A673 (cell line): ENCODE measurements around the gene ZPR1. TPM values are rescaled to one million over a fixed set of nuclear protein-coding genes. Genes with fewer than 3 reads are reported as not detected.

ENCODE experiments used
- BruUV-seq: library from RNA; stranded (reverse); fragments of 400-500 nt; replicated peaks from 2 replicates; lab custom pipeline; 2021; lab: Mats Ljungman, UMichigan
- CTCF ChIA-PET: fragments of 300-600 bp; sonication (Branson Sonifier 250); formaldehyde crosslinking; loops from one replicate; lab custom pipeline; 2022; ENCODE audit warnings: antibody characterized with exemption; lab: Charles Lee
- POLR2A ChIA-PET: fragments of 300-600 bp; sonication (Branson Sonifier 250); formaldehyde crosslinking; loops from one replicate; lab custom pipeline; 2022; ENCODE audit warnings: antibody characterized with exemption; ENCODE audit not compliant: low non-redundant PET; lab: Charles Lee
- DNase-seq: peaks from one replicate; pipeline ENCODE4 v3.0.0-alpha.2; 2015; ENCODE audit warnings: low spot score
- H3K27ac ChIP-seq: fragments of 200-600 bp; sonication (generic); 2 replicates; pipeline ENCODE4 v1.5.1; 2016; ENCODE audit warnings: mixed run types, low read depth, mild to moderate bottlenecking, mixed read lengths, antibody characterized with exemption, low read length; ENCODE audit not compliant: poor library complexity, severe bottlenecking
- H3K27me3 ChIP-seq: fragments of 200-600 bp; sonication (generic); replicated peaks from 2 replicates; pipeline ENCODE4 v1.6.1; 2017; ENCODE audit warnings: mixed run types, low read depth, mild to moderate bottlenecking, mixed read lengths, antibody characterized with exemption, low read length; ENCODE audit not compliant: insufficient read depth, poor library complexity
- H3K36me3 ChIP-seq: fragments of 200-600 bp; sonication (generic); 2 replicates; pipeline ENCODE4 v1.6.1; 2016; ENCODE audit warnings: mixed run types, mild to moderate bottlenecking, mixed read lengths, antibody characterized with exemption, low read length; ENCODE audit not compliant: insufficient read depth, poor library complexity, severe bottlenecking
- H3K4me1 ChIP-seq: fragments of 200-600 bp; sonication (generic); 2 replicates; pipeline ENCODE4 v1.6.1; 2017; ENCODE audit warnings: mixed run types, mild to moderate bottlenecking, mixed read lengths, antibody characterized with exemption, low read length; ENCODE audit not compliant: insufficient read depth, poor library complexity, severe bottlenecking
- H3K4me3 ChIP-seq: fragments of 200-600 bp; sonication (generic); 2 replicates; pipeline ENCODE4 v1.5.1; 2016; ENCODE audit warnings: low read depth, mixed run types, mild to moderate bottlenecking, mixed read lengths, low read length; ENCODE audit not compliant: poor library complexity, severe bottlenecking
- H3K9me3 ChIP-seq: fragments of 200-600 bp; sonication (generic); 2 replicates; pipeline ENCODE4 v1.6.1; 2016; ENCODE audit warnings: mixed run types, low read depth, mild to moderate bottlenecking, mixed read lengths, antibody characterized with exemption, low read length; ENCODE audit not compliant: poor library complexity, severe bottlenecking
- CTCF ChIP-seq: fragments of 300-800, 200-600 bp; sonication (generic); conservative IDR thresholded peaks from 2 replicates; pipeline ENCODE4 v1.5.1; 2017; ENCODE audit warnings: low read depth, mild to moderate bottlenecking, antibody characterized with exemption, low read length, moderate library complexity, mixed read lengths
- EZH2 ChIP-seq: fragments of 200-600 bp; sonication (generic); IDR thresholded peaks from 2 replicates; pipeline ENCODE4 v1.6.1; 2017; ENCODE audit warnings: borderline replicate concordance, low read depth, mild to moderate bottlenecking, mixed read lengths, antibody characterized with exemption, low read length; ENCODE audit not compliant: poor library complexity, severe bottlenecking
- intact Hi-C: fragments of 100-400 bp; cut with micrococcal nuclease; formaldehyde crosslinking; loops from one replicate; pipeline ENCODE4 v1.10.0; 2022; ENCODE audit not compliant: unreplicated experiment
- total RNA-seq: library from RNA; stranded (reverse); gene quantifications from 2 replicates; pipeline ENCODE4 v1.2.3, GENCODE V29; 2021

ZPR1 gene
- total RNA-seq, 1 experiment from 2014 or later: 109 TPM

DNA sequence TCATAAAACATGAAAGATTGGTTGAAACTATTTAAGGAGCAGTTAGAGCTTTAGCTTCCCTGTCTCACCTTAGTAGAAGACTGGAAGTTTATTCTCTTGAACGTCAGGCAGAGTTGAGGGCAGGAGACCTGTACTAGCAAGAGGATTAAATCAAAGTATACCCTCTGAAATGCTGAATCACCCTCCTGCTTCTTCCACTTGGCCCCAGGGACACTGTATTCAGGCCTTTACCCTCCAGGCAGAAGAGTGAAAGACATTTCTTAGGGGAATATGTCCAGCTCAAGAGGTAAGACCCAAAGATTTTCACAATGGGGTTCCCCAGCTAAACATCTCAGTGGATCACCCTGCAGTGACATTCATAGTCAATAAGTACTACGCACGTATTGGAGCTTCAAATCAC lies 23.4 kb upstream of the ZPR1 start:
- ChIA-PET POLR2A (no interaction called here), CTCF (interaction anchor here (0.8 kb wide), 1 partner anchor 20 kb away, joined by 10 read pairs; the partner anchor contains the start of gene APOA5)
- no peak for DNase-seq
- intact Hi-C loops: no loop called here
- Histone ChIP-seq H3K27me3 (no peaks in the 10 kb centered on the region), H3K9me3 (no peaks in the 10 kb centered on the region), H3K27ac (no peak overlapping the region), H3K4me3 (no peak overlapping the region), H3K4me1 (no peaks in the 10 kb centered on the region), H3K36me3 (no peaks in the 10 kb centered on the region)
- BruUV-seq: no TSS peak
- TF ChIP-seq CTCF (no peak), EZH2 (no peak)

- CTCF ChIA-PET: no interaction called here
- H3K4me3 ChIP-seq: no peak overlapping the region
- H3K27me3 ChIP-seq: no peaks in the 10 kb centered on the region
- H3K27ac ChIP-seq: no peak overlapping the region
- no peaks in the 10 kb centered on the region for H3K36me3 ChIP-seq
- intact Hi-C loops: no loop called here
- no peak for TF ChIP-seq EZH2
- H3K9me3 ChIP-seq: no peaks in the 10 kb centered on the region
- POLR2A ChIA-PET: no interaction called here
- no TSS peak for BruUV-seq
- no peak for DNase-seq
- no peaks in the 10 kb centered on the region for H3K4me1 ChIP-seq
Observed at GRCh38 chr11:116808262-116809175, 20.7 kb upstream of the ZPR1 start.

DNA sequence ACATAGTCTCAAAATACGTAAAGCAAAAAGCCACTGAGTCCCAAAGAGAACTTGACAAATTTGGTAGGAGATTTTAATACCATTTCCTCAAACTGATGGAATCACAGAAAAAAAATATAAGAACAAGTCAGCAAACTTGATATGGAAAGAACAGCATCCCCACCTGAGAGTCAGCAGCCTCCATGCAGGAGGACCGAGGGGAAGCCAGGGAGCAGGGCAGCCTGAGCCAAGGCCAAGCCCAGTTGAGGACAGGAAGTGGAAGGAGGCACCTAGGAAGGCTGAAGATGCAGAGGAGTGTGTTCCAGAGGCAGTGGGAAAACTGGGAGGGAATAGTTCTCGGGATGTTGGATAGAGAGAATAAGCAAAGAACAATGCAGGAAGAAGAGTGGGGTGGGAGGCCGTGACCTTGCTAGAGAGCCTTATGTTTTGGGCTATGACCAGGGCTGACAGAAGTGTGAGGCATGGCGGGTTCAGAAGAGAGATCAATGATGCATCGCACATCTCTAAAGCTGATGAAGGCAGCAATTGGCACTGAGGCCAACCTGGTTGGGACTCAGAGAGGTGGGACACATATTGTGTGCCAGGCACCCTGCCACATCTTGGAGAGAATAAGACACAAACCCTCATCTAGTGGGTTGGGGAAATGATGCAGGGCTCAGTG lies 19.9 kb upstream of the ZPR1 start:
- CTCF ChIA-PET: no interaction called here

More for the DNA sequence above, 19.9 kb upstream of the ZPR1 start:
- no peak for DNase-seq
- Histone ChIP-seq H3K36me3 (no peaks in the 10 kb centered on the region), H3K4me1 (no peaks in the 10 kb centered on the region), H3K4me3 (no peak overlapping the region), H3K27ac (no peak overlapping the region), H3K9me3 (no peaks in the 10 kb centered on the region), H3K27me3 (no peaks in the 10 kb centered on the region)
- BruUV-seq: no TSS peak
- TF ChIP-seq EZH2 (no peak), CTCF (no peak)
- POLR2A ChIA-PET: no interaction called here
- intact Hi-C loops: no loop called here
